Mammary epithelial cell (primary cell): ENCODE data around the gene MICAL2.

Experiments
- CTCF ChIP-seq, 2 donors: IDR thresholded peaks in 1 of 2; conservative IDR thresholded peaks in 1 of 2; 2 replicates each; pipeline ENCODE4 v1.5.1; 2011 to 2012; ENCODE audit warnings: inconsistent platforms in 2 of 2, low read length in 2 of 2, mild to moderate bottlenecking in 2 of 2, control low read depth in 1 of 2, low read depth in 1 of 2; ENCODE audit not compliant: insufficient read depth in 1 of 2; ENCODE audit errors: extremely low read depth in 1 of 2
- EZH2 ChIP-seq: IDR thresholded peaks from 2 replicates; pipeline ENCODE4 v1.6.1; 2012; ENCODE audit warnings: low read length, inconsistent platforms, borderline replicate concordance

GRCh38 chr11:12220305-12220704 is 109.9 kb downstream of the MICAL2 start:
- TF ChIP-seq CTCF (conservative IDR thresholded peaks at IDR 0.05 in 1 of 2, IDR thresholded peaks at IDR 0.05 in 1 of 2; ENCODE audit: extremely low read depth in 1 of 2, insufficient read depth in 1 of 2, low read depth in 1 of 2, low read length in 2 of 2), result no peak
- no peak for TF ChIP-seq EZH2
